T-helper 22 cell (primary cell): ENCODE measurements around the gene KLF7.
"Not testable (repeated sequence)": the region's sequence is repeated elsewhere in the genome, so short reads cannot be mapped to it uniquely, and the experiment has no call there.

ENCODE experiments used
- DNase-seq: peaks from one replicate; pipeline ENCODE4 v3.0.0-alpha.2; 2020; ENCODE audit warnings: low read depth

KLF7 gene

DNA sequence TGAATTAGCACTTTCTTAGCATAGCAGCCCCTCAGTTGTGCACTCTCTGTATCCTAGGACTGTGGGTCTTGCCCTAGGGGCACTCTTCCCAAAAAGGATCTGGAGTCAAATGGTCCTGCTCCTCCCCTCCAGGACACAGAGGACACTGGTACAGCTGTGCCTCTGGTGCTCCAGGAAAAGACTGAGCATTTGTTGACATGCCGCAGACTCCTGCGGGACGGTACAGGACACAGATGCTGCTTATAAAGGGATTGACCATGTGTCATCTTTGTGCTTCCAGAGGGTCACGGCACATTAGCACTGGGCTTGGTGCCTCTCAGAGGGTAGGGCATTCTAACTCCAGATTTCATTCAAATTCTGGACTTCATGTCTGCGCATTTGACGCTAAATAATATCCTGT, 110.5 kb downstream of the KLF7 start:
- DNase-seq, result no peak

DNA sequence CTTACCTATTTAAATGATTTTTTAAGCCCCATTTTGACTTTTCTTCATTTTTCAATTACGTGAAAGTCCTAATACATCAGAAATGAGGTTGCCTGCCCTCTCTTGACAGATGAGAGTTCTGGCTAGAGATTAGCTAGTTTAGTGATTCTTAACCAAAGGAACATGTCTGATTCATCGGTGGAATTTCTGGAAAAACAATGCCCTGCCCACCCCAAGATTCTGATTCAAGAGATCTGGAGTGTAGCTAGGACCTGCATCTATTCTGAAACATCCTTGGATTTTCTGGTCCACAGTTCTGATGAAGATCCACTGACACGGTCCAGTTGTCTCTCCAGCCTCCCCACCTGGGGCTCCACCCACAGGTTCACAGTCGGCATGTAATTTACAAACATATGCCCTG, 111.2 kb downstream of the KLF7 start:
- no peak for DNase-seq

DNA sequence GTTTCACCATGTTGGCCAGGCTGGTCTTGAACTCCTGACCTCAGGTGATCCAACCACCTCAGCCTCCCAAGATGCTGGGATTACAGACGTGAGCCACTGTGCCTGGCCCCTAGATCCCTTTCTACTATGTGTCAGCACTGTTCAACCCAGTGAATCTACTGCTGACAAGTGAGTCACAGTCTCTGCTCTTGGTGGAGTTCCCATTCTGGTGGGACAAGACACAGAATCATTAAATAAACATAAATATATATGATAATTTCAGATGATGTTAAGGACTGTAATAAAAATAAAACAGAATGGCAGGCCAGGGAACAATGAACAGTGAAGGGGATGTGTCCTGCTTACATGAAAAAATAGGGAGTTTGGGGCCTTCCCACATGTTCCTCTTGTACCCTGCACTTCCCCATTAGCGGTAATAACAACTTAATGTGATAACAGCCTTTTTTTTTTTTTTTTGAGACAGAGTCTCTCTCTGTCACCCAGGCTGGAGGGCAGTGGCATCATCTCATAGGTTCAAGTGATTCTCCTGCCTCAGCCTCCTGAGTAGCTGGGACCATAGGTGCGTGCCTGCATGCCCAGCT, 114.3 kb downstream of the KLF7 start:
- DNase-seq, result no peak

DNA sequence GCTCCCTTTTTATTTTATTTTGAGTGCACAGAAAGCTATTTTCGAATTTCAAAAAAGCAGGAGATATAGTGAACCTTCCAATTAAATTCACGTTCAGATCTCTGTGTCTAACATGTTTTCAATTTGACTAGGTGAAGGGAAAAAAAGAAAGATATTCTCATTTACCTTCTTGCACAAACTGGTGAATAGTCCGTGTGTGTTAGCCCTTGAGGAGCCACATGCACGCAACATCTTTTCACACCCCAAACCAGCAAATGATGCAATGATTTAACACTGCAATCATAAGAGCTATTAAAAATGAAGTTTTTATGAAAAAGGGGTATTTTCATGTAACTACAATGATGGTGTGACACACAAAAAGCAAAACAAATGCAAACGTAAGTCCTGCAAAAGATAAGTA, 116.6 kb downstream of the KLF7 start:
- no peak for DNase-seq

- DNase-seq, result no peak
Measured at GRCh38 chr2:207048416-207048815, 117.3 kb downstream of the KLF7 start.

- DNase-seq, result no peak
Measured at GRCh38 chr2:207046724-207047123, 119.0 kb downstream of the KLF7 start.

GRCh38 chr2:207045531-207045930, 120.2 kb downstream of the KLF7 start:
- DNase-seq, result no peak

GRCh38 chr2:207044379-207045362, 121.1 kb downstream of the KLF7 start:
- DNase-seq, result no peak

DNA sequence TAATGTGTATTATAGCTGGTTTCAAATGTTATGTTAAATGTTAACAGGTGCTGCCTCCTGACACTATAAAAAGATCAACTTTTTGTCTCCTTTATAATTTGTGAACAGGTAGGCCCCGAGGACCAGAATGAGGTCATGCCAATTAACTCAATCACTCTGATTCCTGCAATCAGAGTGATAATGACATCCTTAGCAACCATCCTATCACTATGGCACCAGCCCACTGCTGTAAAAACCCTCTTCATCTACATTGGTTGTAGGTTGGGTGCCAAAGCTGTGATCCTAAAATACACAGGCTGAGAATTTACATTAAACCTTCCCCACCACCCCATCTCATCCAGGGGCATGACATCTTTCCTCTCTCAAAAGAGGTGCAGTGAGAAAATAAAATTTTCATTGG, 122.9 kb downstream of the KLF7 start:
- DNase-seq, result no peak

GRCh38 chr2:207041786-207042554, 123.8 kb downstream of the KLF7 start:
- no peak for DNase-seq

GRCh38 chr2:207041279-207041678, 124.5 kb downstream of the KLF7 start:
- DNase-seq, result no peak

DNA sequence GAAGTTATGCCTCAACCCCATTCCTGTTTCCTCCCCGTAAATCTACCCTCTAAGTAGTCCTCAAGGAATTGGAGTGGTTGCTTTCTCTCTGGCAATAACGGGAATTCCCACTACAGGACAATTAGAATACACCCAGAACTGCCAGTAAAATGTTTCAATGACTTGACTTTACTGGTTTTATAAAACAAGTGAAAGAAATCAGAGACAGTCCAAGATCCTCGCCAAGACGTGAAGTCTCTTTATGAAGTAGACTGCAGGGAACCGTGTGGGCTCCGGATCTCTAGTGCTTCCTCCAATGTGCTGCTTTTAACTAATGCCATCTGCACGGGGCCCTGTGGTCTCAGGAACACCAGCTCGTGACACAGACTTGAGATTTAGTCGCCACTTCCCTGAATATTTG, 125.1 kb downstream of the KLF7 start:
- no peak for DNase-seq

GRCh38 chr2:207039225-207039624, 126.5 kb downstream of the KLF7 start:
- DNase-seq, result no peak

- DNase-seq, result no peak
Measured at GRCh38 chr2:207038299-207038698, 127.4 kb downstream of the KLF7 start.

- DNase-seq, result no peak
Measured at GRCh38 chr2:207037896-207038295, 127.9 kb downstream of the KLF7 start.

- DNase-seq, result not testable (repeated sequence)
Measured at GRCh38 chr2:207037023-207037422, 128.7 kb downstream of the KLF7 start.

DNA sequence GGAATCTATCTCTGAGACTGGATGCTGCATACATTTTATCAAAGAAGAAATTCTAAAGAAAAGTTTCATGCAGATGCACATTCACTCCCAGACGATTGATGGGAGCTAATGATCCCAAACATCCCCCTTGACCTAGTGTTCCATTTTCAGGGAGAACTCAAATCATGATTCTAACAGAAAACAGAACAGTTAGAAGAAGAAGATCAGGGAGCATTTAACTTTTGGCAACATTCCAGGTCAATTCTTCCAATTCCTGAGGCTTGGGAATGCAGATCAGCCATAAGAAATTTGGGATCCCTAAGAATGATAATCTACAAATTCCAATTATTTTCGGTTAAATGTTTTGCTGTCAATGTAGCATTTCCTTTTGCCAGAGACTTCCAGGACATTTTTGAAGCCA, 129.9 kb downstream of the KLF7 start:
- DNase-seq, result no peak

DNA sequence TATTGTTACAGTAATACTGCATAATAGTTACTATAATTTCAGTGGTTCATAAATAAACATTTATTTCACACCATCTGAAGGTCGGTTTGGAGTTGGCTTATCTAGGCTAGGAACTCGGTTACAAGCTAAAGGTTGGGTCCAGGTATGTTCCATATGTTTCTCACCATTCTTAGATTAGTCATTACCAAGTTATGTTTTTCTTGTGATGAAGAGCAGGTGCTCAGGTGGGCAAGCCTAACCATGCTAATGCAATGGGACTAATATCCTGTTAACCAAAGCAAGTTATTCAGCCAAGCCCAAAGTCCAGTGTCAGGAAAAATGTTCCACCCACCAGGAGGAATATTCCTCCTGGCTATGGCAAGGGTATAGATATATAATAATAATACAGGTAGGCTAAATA, 133.3 kb downstream of the KLF7 start:
- no peak for DNase-seq
